NCI-H146 (cell line): ENCODE data around the gene WFIKKN2.

Source experiments
- DNase-seq: peaks from one replicate; lab custom pipeline; 2025; lab: John Stamatoyannopoulos, UW

The WFIKKN2 gene

DNA sequence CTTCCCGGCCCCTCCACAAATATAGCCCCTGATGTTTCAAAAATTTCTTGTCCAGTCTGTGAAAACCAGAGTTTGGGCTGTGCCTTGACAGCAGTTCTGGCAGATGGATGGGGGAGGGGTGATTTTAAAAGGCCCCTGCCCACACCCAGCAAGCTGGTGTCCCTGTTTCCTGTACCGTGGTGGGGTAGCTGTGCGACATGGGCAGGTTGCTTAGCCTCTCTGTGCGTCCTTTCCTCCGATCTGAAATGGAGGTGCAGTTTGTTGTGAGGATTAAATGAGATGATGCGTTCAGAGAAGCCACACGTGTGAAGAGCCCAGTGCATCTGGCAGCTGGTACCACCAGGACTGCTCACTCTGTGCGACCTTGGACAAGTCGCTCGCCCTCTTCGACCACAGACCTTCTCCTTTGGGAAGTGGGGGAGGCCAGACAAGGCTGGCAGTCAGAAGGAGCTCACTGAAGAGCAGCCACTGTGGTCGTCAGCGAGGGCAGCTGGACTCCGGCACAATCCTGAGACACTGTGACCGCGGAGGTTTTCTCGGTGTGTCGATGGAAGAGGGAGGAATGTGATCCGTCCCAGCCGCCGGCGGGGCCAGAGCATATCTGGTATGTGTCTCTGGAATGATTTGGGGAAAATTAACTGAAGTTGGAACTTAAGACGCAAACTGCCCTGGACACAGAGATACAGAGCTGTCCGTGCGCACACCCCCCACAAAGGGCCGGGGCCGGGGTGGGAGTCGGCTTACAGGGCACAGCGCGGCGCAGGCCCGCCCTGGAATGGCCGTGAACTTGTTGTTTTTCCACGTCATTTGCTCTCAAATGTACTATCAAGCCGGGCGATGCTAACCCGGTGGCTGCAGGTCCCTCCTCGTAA lies 721 bp upstream of the WFIKKN2 start:
- DNase-seq = peak; percentile 33

DNA sequence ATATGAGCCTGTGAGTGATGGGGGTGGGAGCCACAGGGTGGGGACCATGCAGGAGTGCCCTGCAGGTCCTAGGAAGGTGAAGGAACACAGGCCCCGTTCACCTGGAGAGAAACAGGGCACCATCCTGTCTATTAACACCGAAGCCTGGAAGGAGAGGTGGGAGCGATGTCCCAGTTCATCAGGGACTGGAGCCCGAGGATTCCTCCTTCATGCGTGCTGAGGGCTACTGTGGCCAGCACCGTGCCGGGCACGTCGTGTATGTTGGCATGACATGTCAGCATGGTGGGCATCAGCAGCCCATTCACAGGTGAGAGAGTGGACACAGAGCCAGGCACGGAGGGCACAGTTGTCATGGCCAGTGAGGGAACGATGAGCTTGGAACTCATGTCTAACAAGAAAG lies 1.4 kb downstream of the WFIKKN2 start:
- DNase-seq = no peak

DNA sequence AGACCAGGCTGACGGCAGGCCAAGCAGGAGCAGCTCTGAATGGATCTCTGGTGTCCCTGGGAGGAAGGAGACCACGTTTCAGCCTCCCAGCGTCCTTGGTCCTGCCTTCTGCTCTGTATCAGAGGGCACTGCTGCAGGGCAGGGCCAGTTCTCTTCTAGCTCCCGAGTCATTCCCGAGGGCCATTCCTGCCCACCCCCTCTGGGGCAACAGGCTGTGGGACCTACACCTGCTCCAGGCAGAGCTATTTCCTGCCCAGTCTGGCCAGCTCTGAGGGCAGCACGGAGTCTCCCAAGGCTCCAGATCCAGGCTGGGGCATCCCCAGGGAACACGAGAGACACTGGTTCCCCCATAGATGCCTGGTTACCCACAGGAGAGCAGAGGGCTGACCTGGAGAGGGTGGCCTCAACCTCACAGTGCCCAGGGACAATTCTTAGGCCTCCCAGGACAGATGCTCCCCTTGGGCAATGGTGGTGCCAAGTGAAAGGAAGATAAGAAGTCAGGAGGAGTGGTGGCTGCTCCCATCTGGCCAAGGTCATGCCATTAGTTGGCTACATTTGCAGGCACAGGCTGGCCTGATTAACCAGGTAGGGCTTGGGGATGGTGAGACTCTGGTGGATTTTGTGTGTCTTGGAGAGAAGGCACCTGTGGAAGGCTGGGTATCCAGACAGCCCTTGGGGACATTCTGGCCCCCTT lies 2.0 kb downstream of the WFIKKN2 start:
- no peak for DNase-seq

DNA sequence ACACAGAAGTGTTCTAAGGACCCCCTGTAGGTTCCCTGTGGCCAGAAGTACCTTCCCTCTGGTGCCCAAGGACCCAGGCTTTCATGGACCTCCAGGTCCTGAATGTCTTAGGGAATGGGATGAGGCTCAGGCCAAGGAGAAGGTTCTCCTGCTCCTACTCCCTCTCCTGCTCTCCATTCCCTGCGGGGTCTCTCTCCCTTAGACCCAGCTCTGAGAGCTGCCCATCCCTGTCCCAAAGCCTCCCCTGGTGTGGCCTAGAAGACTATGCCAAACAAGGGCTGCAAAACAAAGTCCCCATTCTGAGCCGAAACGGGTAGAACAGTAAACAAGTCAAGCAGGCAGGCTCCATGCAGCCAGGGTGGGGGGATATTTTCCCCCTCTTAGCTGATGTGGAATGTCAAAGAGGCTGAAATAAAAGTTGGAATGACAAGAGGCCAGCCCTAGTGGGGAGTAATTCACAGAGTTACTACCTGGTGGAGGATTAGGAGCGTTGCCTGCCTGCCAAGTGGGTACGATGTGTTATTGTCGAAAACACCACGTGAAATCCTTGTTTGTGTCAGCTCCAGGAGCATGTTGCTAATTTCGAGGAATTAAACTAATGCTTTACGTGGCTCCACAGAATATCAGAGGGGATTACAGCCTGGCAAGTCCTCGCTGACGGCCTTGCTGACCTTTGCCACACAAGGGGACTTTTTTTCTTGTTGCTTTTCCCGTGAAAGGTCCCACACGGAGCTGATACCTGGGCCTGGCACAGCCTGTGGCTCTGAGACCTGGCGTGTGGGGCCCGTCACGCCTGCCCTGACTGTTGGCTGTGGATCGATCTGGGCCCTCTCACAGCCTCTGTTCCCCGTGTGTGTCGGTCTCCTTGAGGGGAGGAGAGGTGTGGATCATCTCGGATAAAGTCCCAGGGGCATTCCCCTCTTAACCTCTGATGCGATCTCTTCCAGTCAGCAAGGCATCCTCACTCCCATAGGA lies 2.9 kb downstream of the WFIKKN2 start:
- DNase-seq = no peak

DNA sequence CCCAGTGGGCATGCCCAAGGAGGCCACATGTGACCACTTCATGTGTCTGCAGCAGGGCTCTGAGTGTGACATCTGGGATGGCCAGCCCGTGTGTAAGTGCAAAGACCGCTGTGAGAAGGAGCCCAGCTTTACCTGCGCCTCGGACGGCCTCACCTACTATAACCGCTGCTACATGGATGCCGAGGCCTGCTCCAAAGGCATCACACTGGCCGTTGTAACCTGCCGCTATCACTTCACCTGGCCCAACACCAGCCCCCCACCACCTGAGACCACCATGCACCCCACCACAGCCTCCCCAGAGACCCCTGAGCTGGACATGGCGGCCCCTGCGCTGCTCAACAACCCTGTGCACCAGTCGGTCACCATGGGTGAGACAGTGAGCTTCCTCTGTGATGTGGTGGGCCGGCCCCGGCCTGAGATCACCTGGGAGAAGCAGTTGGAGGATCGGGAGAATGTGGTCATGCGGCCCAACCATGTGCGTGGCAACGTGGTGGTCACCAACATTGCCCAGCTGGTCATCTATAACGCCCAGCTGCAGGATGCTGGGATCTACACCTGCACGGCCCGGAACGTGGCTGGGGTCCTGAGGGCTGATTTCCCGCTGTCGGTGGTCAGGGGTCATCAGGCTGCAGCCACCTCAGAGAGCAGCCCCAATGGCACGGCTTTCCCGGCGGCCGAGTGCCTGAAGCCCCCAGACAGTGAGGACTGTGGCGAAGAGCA lies 4.4 kb downstream of the WFIKKN2 start:
- no peak for DNase-seq

DNA sequence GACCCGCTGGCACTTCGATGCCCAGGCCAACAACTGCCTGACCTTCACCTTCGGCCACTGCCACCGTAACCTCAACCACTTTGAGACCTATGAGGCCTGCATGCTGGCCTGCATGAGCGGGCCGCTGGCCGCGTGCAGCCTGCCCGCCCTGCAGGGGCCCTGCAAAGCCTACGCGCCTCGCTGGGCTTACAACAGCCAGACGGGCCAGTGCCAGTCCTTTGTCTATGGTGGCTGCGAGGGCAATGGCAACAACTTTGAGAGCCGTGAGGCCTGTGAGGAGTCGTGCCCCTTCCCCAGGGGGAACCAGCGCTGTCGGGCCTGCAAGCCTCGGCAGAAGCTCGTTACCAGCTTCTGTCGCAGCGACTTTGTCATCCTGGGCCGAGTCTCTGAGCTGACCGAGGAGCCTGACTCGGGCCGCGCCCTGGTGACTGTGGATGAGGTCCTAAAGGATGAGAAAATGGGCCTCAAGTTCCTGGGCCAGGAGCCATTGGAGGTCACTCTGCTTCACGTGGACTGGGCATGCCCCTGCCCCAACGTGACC lies 5.0 kb downstream of the WFIKKN2 start:
- no peak for DNase-seq

GRCh38 chr17:50841277-50841948 lies 6.0 kb downstream of the WFIKKN2 start:
- DNase-seq = no peak

DNA sequence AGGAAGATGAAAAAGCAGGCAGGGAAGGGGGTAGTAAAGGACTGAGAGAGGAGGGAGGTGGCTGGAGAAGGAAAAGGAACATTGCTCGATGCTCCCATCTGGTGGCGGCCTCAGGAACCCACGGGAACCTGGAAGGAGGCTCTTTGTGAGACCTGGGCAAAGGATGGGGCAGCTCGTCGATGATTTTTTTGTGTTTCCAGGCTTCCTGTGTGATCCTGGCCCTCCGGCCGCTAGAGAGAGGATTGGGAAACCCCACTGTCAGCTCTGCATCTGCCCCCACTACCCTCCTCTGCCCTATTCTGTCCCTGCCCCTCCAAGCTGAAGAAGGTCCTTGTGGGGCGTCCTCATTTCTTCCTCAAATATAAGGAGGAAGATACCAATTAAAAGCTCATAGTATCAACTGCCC lies 6.6 kb downstream of the WFIKKN2 start:
- DNase-seq = peak; percentile 61

- DNase-seq = no peak
These were observed 7.2 kb downstream of the WFIKKN2 start for GRCh38 chr17:50842506-50843149.

DNA sequence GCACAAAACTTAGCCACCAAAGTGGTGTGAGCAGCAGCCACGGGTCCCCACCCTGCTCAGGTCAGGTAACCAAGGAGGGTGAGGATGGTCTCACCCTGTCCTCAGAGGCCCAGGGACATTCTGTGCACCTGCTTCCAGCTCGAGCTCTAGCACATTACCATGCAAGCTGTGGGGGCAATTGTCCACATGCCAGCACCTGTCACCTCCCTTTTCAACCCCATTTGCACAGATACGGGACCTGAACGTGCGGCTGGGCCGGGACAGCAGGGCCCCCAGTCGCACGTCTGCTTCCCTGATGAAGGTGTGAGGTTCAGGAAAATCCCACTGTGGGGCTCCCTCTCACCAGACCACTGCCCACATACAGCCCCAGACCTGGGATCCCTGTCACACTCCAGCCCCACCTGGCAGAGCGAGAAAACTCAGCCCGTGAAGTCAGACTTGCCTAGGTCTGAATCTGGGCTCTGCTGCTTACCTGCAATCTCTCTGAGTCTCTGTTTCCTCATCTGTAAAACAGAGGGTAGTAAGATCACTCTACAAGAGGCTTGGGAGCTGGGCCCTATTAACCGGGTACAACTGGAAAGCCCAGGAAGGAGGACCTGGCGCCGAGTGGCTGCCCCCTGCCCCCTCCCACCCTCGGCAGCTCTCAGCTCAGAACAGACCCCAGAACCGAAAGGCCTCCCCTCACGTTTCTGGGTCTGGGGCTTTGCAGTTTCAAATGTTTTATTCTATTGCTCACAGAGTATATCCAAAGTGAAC lies 7.9 kb downstream of the WFIKKN2 start:
- no peak for DNase-seq

- DNase-seq = no peak
These were observed 8.8 kb downstream of the WFIKKN2 start for GRCh38 chr17:50844117-50844700.

- no peak for DNase-seq
These were observed 10.1 kb downstream of the WFIKKN2 start for GRCh38 chr17:50845240-50846147.

DNA sequence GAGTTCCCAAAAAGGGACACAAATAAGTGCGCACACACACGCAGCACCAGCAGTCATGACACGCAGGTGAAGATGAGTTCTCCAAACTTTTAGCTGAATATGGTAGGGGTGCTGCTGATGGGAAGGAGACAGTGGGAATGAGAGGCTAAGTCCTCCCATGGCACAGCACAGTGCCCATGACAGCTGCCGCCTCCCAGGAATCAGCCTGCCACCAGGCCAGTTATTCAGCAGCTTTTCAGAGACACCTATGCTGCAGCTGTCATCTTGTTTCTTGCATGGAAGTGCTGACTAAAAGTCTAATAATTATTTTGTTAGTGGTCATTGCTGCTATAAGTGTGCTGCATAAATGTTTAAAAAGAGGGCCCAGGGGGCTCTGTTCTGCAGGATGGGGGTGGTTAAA lies 12.2 kb downstream of the WFIKKN2 start:
- no peak for DNase-seq

GRCh38 chr17:50848039-50848438 lies 12.7 kb downstream of the WFIKKN2 start:
- DNase-seq = no peak

- no peak for DNase-seq
These were observed 13.3 kb downstream of the WFIKKN2 start for GRCh38 chr17:50848711-50849110.

- DNase-seq = no peak
These were observed 15.3 kb downstream of the WFIKKN2 start for GRCh38 chr17:50850640-50851039.

- DNase-seq = no peak
These were observed 17.7 kb downstream of the WFIKKN2 start for GRCh38 chr17:50853015-50853615.

GRCh38 chr17:50853781-50854180 lies 18.4 kb downstream of the WFIKKN2 start:
- DNase-seq = no peak
